ENCODE measurements around the gene GLCCI1.

The GLCCI1 gene

GRCh38 chr7:7996568-7996967 is 28.0 kb downstream of the GLCCI1 start:
- TF ChIP-seq, protein P1, sequence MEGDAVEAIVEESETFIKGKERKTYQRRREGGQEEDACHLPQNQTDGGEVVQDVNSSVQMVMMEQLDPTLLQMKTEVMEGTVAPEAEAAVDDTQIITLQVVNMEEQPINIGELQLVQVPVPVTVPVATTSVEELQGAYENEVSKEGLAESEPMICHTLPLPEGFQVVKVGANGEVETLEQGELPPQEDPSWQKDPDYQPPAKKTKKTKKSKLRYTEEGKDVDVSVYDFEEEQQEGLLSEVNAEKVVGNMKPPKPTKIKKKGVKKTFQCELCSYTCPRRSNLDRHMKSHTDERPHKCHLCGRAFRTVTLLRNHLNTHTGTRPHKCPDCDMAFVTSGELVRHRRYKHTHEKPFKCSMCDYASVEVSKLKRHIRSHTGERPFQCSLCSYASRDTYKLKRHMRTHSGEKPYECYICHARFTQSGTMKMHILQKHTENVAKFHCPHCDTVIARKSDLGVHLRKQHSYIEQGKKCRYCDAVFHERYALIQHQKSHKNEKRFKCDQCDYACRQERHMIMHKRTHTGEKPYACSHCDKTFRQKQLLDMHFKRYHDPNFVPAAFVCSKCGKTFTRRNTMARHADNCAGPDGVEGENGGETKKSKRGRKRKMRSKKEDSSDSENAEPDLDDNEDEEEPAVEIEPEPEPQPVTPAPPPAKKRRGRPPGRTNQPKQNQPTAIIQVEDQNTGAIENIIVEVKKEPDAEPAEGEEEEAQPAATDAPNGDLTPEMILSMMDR (conservative IDR thresholded peaks at IDR 0.05; ENCODE audit: low read length) = no peak
- no peak for TF ChIP-seq EZH2phosphoT487 (IDR thresholded peaks at IDR 0.05; ENCODE audit: borderline replicate concordance)
- peaks cover 29% of the 10 kb centered on the region for H4K20me1 ChIP-seq (ENCODE audit: insufficient read depth, low read length, poor library complexity, severe bottlenecking)
- H3K79me2 ChIP-seq (ENCODE audit: insufficient read depth, low read length) = peaks cover 91% of the 10 kb centered on the region
- no peak overlapping the region for H3K4me3 ChIP-seq (ENCODE audit: low read length, poor library complexity, severe bottlenecking)
- peaks cover 7% of the 10 kb centered on the region for H3K4me1 ChIP-seq (ENCODE audit: insufficient read depth, low read length, poor library complexity, severe bottlenecking)
- peaks cover 12% of the 10 kb centered on the region for H3K36me3 ChIP-seq (ENCODE audit: insufficient read depth, low read length)
- H3K27me3 ChIP-seq (ENCODE audit: insufficient read depth, low read length, poor library complexity, severe bottlenecking) = no peaks in the 10 kb centered on the region
- H2AFZ ChIP-seq (ENCODE audit: low read length) = no peak overlapping the region
- no peaks in the 10 kb centered on the region for H3K9me2 ChIP-seq (replicated peaks; ENCODE audit: low read depth, low read length)
- no peak overlapping the region for H3K9ac ChIP-seq (ENCODE audit: low read depth, low read length, poor library complexity, severe bottlenecking)
- peak overlapping the region; percentile 23 for H3K4me2 ChIP-seq (ENCODE audit: low read depth, low read length, poor library complexity, severe bottlenecking)
- H3F3A ChIP-seq (ENCODE audit: low read depth) = no peaks in the 10 kb centered on the region
- peaks cover 13% of the 10 kb centered on the region for H3K9me3 ChIP-seq (ENCODE audit: insufficient read depth, low read depth, low read length)

GRCh38 chr7:8000315-8000941 is 31.8 kb downstream of the GLCCI1 start:
- peaks cover 85% of the 10 kb centered on the region for H3K79me2 ChIP-seq (ENCODE audit: insufficient read depth, low read length)
- H3K4me3 ChIP-seq (ENCODE audit: low read length, poor library complexity, severe bottlenecking) = no peak overlapping the region
- no peak overlapping the region for H3K9ac ChIP-seq (ENCODE audit: low read depth, low read length, poor library complexity, severe bottlenecking)
- no peaks in the 10 kb centered on the region for H3K9me2 ChIP-seq (replicated peaks; ENCODE audit: low read depth, low read length)
- H4K20me1 ChIP-seq (ENCODE audit: insufficient read depth, low read length, poor library complexity, severe bottlenecking) = peaks cover 22% of the 10 kb centered on the region
- TF ChIP-seq EZH2phosphoT487 (IDR thresholded peaks at IDR 0.05; ENCODE audit: borderline replicate concordance) = no peak
- TF ChIP-seq, protein P1 (conservative IDR thresholded peaks at IDR 0.05; ENCODE audit: low read length) = no peak
- H2AFZ ChIP-seq (ENCODE audit: low read length) = no peak overlapping the region
- H3K27me3 ChIP-seq (ENCODE audit: insufficient read depth, low read length, poor library complexity, severe bottlenecking) = no peaks in the 10 kb centered on the region
- peaks cover 22% of the 10 kb centered on the region for H3K36me3 ChIP-seq (ENCODE audit: insufficient read depth, low read length)
- H3K4me2 ChIP-seq (ENCODE audit: low read depth, low read length, poor library complexity, severe bottlenecking) = no peak overlapping the region
- no peaks in the 10 kb centered on the region for H3F3A ChIP-seq (ENCODE audit: low read depth)
- peaks cover 2% of the 10 kb centered on the region; the same call in 1 of the 2 replicates for H3K9me3 ChIP-seq (ENCODE audit: insufficient read depth, low read depth, low read length)
- peaks cover 7% of the 10 kb centered on the region for H3K4me1 ChIP-seq (ENCODE audit: insufficient read depth, low read length, poor library complexity, severe bottlenecking)

GRCh38 chr7:8003077-8003476 is 34.5 kb downstream of the GLCCI1 start:
- TF ChIP-seq EZH2phosphoT487 (IDR thresholded peaks at IDR 0.05; ENCODE audit: borderline replicate concordance) = no peak
- TF ChIP-seq, protein P1 (conservative IDR thresholded peaks at IDR 0.05; ENCODE audit: low read length) = no peak
- no peaks in the 10 kb centered on the region for H3F3A ChIP-seq (ENCODE audit: low read depth)
- no peaks in the 10 kb centered on the region for H3K27me3 ChIP-seq (ENCODE audit: insufficient read depth, low read length, poor library complexity, severe bottlenecking)
- peaks cover 48% of the 10 kb centered on the region for H3K36me3 ChIP-seq (ENCODE audit: insufficient read depth, low read length)
- no peaks in the 10 kb centered on the region for H3K4me1 ChIP-seq (ENCODE audit: insufficient read depth, low read length, poor library complexity, severe bottlenecking)
- H3K4me3 ChIP-seq (ENCODE audit: low read length, poor library complexity, severe bottlenecking) = no peak overlapping the region
- peaks cover 79% of the 10 kb centered on the region for H3K79me2 ChIP-seq (ENCODE audit: insufficient read depth, low read length)
- H3K4me2 ChIP-seq (ENCODE audit: low read depth, low read length, poor library complexity, severe bottlenecking) = no peak overlapping the region
- no peak overlapping the region for H3K9ac ChIP-seq (ENCODE audit: low read depth, low read length, poor library complexity, severe bottlenecking)
- H3K9me3 ChIP-seq (ENCODE audit: insufficient read depth, low read depth, low read length) = peaks cover 2% of the 10 kb centered on the region; the same call in 1 of the 2 replicates
- no peak overlapping the region for H2AFZ ChIP-seq (ENCODE audit: low read length)
- H4K20me1 ChIP-seq (ENCODE audit: insufficient read depth, low read length, poor library complexity, severe bottlenecking) = peaks cover 8% of the 10 kb centered on the region
- H3K9me2 ChIP-seq (replicated peaks; ENCODE audit: low read depth, low read length) = no peaks in the 10 kb centered on the region
